Lung (tissue), 12 donors: ENCODE measurements around the gene MRNIP. TPM values are rescaled to one million over a fixed set of nuclear protein-coding genes. Genes with fewer than 3 reads are reported as not detected.

ENCODE experiments used
- ATAC-seq: fragments of 200-7000 bp; cut with Tn5 transposase; one replicate; pipeline ENCODE4 v1.9.1; 2020; ENCODE audit warnings: moderate number of reproducible peaks; ENCODE audit not compliant: insufficient read depth, low FRiP score
- DNase-seq, 3 donors: peaks; one replicate each; pipeline ENCODE4 v3.0.0-alpha.2; 2013 to 2017
- H3K27ac ChIP-seq, 2 donors: one replicate each; pipeline ENCODE4 v1.5.1; 2013; ENCODE audit warnings: mild to moderate bottlenecking in 2 of 2, moderate library complexity in 2 of 2, control low read depth in 1 of 2, inconsistent platforms in 1 of 2, low read depth in 1 of 2, low read length in 1 of 2
- H3K27me3 ChIP-seq, 3 donors: one replicate each; pipeline ENCODE4 v1.5.1; 2013; ENCODE audit warnings: low read length in 2 of 3; ENCODE audit not compliant: control insufficient read depth in 3 of 3, insufficient read depth in 3 of 3
- H3K36me3 ChIP-seq, 4 donors: one replicate each; pipeline ENCODE4 v1.5.1; 2013; ENCODE audit warnings: low read length in 4 of 4, mild to moderate bottlenecking in 1 of 4, moderate library complexity in 1 of 4; ENCODE audit not compliant: control insufficient read depth in 4 of 4, insufficient read depth in 4 of 4
- H3K4me1 ChIP-seq, 5 donors: one replicate each; pipeline ENCODE4 v1.5.1; 2013; ENCODE audit warnings: low read length in 5 of 5, mild to moderate bottlenecking in 2 of 5, moderate library complexity in 1 of 5; ENCODE audit not compliant: control insufficient read depth in 5 of 5, insufficient read depth in 5 of 5
- H3K4me3 ChIP-seq: one replicate; pipeline ENCODE4 v1.5.1; 2013; ENCODE audit warnings: mild to moderate bottlenecking, control low read depth, moderate library complexity
- H3K9ac ChIP-seq, 2 donors: one replicate each; pipeline ENCODE4 v1.5.1; 2013; ENCODE audit warnings: low read length in 2 of 2, control low read depth in 1 of 2; ENCODE audit not compliant: insufficient read depth in 1 of 2
- H3K9me3 ChIP-seq, 4 donors: one replicate each; pipeline ENCODE4 v1.5.1; 2013; ENCODE audit warnings: low read length in 3 of 4, mild to moderate bottlenecking in 1 of 4, moderate library complexity in 1 of 4; ENCODE audit not compliant: control insufficient read depth in 4 of 4, insufficient read depth in 3 of 4
- WGBS, 2 donors: extraction: QIAGEN DNeasy Blood & Tissue Kit; methylation state at CpG; one replicate each; pipeline ENCODE4 v1.1.7; 2013; 5-methylcytosine and 5-hydroxymethylcytosine counted together
- polyA plus RNA-seq, 2 donors: library from polyadenylated mRNA; stranded (reverse); fragments of 200-250 nt; gene quantifications; one replicate each; pipeline ENCODE4 v1.2.1, GENCODE V29; 2013
- total RNA-seq, 2 donors: library from RNA; depleted of rRNA in 1 of 2; stranded (reverse); fragments of >200 nt in 1 of 2; gene quantifications; one replicate each; pipeline ENCODE4 v1.2.1, GENCODE V29; 2014 to 2021
- TF ChIP-seq, protein P1 (sequence below): IDR thresholded peaks from 2 replicates; pipeline ENCODE4 v1.5.1; 2012; ENCODE audit warnings: mild to moderate bottlenecking; ENCODE audit errors: control extremely low read depth, extremely low read depth
- donor health status: control.
- donor health status: control.
- donor health status: Bipolar disorder and iron deficiency.
- donor health status: healthy.
- donor health status: DM: yes; HTN: yes; CAD: no.

Gene MRNIP
- total and polyA plus RNA-seq, 4 donors = 15.4 to 51.0 (median 35.4) TPM

DNA sequence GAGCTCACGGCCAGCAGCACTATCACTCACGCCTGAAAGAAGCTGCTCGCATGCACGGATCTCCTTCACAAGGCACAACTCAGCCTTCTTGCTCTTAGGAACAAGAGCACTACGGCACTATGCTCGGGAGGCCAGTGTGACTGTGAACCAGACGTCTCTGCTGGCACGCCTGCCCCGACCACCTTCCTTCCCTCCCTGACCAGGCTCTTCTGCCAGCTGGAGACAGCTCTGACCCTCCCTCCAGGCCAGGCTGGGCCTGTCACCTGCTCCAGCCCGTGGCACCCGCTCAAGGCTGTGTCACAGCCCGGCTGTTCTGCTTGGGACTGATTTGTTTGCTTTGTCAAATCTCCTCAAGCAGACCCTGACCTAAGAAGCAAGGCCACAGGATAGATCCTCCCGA is 42.1 kb upstream of the MRNIP start:
- Histone ChIP-seq H3K9me3 (no peaks in the 10 kb centered on the region), H3K27me3 (no peaks in the 10 kb centered on the region), H3K27ac (no peak overlapping the region), H3K4me1 (no peaks in the 10 kb centered on the region), H3K4me3 (no peak overlapping the region), H3K9ac (no peak overlapping the region), H3K36me3 (peaks cover 15 to 39% (median 37%) of the 10 kb centered on the region in 4 donors)
- TF ChIP-seq, protein P1, sequence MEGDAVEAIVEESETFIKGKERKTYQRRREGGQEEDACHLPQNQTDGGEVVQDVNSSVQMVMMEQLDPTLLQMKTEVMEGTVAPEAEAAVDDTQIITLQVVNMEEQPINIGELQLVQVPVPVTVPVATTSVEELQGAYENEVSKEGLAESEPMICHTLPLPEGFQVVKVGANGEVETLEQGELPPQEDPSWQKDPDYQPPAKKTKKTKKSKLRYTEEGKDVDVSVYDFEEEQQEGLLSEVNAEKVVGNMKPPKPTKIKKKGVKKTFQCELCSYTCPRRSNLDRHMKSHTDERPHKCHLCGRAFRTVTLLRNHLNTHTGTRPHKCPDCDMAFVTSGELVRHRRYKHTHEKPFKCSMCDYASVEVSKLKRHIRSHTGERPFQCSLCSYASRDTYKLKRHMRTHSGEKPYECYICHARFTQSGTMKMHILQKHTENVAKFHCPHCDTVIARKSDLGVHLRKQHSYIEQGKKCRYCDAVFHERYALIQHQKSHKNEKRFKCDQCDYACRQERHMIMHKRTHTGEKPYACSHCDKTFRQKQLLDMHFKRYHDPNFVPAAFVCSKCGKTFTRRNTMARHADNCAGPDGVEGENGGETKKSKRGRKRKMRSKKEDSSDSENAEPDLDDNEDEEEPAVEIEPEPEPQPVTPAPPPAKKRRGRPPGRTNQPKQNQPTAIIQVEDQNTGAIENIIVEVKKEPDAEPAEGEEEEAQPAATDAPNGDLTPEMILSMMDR = no peak
- ATAC-seq (no peak), DNase-seq (no peak)
- 91% methylated on average over 13 of the region's 13 CpGs for WGBS, 2 donors

DNA sequence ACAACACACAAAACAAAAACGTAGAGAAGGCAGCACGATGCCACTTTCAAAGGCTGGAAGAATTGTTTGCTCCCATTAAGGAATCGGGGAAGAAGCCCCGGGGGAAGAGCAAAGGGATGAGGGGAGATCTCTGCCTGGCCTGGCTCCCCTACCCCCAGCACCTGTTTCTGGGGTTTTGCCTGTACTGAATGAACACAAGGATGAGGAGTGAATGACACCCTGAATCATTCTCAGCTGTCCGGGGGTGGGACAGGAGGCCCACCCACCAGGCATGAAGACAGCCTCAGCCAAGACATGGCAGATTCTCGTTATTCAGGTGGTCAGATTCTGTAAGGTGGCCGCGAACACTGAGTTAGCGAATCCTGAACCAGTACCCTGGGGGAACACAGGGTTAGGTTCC is 41.6 kb upstream of the MRNIP start:
- no peaks in the 10 kb centered on the region for H3K27me3 ChIP-seq
- TF ChIP-seq, protein P1 = no peak
- ATAC-seq (no peak), DNase-seq (no peak)
- no peaks in the 10 kb centered on the region for H3K4me1 ChIP-seq
- WGBS, 2 donors = 83 to 86% methylated on average over 9 of the region's 9 CpGs
- no peak overlapping the region for H3K9ac ChIP-seq
- H3K4me3 ChIP-seq = no peak overlapping the region
- peaks cover 17 to 44% (median 39%) of the 10 kb centered on the region in 4 donors for H3K36me3 ChIP-seq
- no peak overlapping the region for H3K27ac ChIP-seq
- no peaks in the 10 kb centered on the region for H3K9me3 ChIP-seq

DNA sequence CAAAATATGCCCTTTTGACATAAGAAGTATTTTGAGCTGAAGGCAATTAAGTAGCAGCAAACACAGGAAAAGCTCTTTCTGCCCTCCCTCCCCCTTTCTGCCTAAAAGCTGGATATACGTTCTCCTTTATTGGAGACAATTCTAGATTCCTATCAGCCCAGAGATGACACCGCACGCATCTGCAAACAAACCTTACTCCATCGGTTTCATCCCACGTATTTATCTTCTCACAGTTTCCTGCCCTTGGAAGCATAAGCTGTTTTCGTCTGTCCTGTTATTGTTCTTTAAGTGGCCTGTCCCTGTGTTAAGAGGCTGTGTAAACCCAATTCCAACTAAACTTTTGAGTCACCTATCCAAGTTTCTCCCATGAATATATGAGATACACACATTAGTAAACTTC is 37.2 kb upstream of the MRNIP start:
- H3K27ac ChIP-seq = no peak overlapping the region
- TF ChIP-seq, protein P1 = no peak
- no peak for DNase-seq
- H3K9me3 ChIP-seq = no peaks in the 10 kb centered on the region
- no peak overlapping the region for H3K9ac ChIP-seq
- H3K36me3 ChIP-seq = peaks cover 31 to 54% (median 41%) of the 10 kb centered on the region in 4 donors
- ATAC-seq = no peak
- no peaks in the 10 kb centered on the region for H3K27me3 ChIP-seq
- 69 to 70% methylated on average over 6 of the region's 6 CpGs for WGBS, 2 donors
- no peaks in the 10 kb centered on the region for H3K4me1 ChIP-seq
- H3K4me3 ChIP-seq = no peak overlapping the region
